ENCODE measurements around the gene NUP43.

Gene NUP43

GRCh38 chr6:149733089-149733720, 13.1 kb downstream of the NUP43 start:
- no peak overlapping the region for H2AK5ac ChIP-seq (ENCODE audit: low read depth, low read length)
- no peak overlapping the region for H2BK5ac ChIP-seq (ENCODE audit: low read length)
- H2AFZ ChIP-seq (ENCODE audit: low read length) = no peak overlapping the region
- H2BK12ac ChIP-seq (ENCODE audit: low read length) = no peak overlapping the region
- no peaks in the 10 kb centered on the region for H3K9me3 ChIP-seq (replicated peaks in 1 of 2; ENCODE audit: control insufficient read depth in 2 of 2, insufficient read depth in 1 of 2, low read depth in 1 of 2, low read length in 2 of 2)
- no peak overlapping the region for H3K4ac ChIP-seq (ENCODE audit: low read length)
- H4K91ac ChIP-seq (ENCODE audit: low read depth, low read length, poor library complexity) = no peak overlapping the region
- H2BK15ac ChIP-seq (ENCODE audit: low read length) = no peak overlapping the region
- no peak overlapping the region for H3K4me2 ChIP-seq (ENCODE audit: insufficient read depth, low read length, poor library complexity, severe bottlenecking)
- H3K14ac ChIP-seq (ENCODE audit: low read length) = no peak overlapping the region
- no CpG with 5 or more reads among the region's 2 CpGs for WGBS, 2 donors (ENCODE audit: extremely low coverage in 2 of 2, insufficient read length in 2 of 2, insufficient replicate concordance in 1 of 2)
- peaks cover 4% of the 10 kb centered on the region for H3K79me1 ChIP-seq (ENCODE audit: low read depth, low read length)
- H3K4me3 ChIP-seq (ENCODE audit: low read length in 2 of 2) = no peak overlapping the region
- H4K8ac ChIP-seq (ENCODE audit: low read depth, low read length) = no peak overlapping the region
- H3K23ac ChIP-seq (ENCODE audit: low read depth, low read length, poor library complexity) = no peak overlapping the region
- DNase-seq (ENCODE audit: low spot score) = no peak
- no peaks in the 10 kb centered on the region for H3K4me1 ChIP-seq (ENCODE audit: control insufficient read depth in 2 of 2, insufficient read depth in 1 of 2, low read depth in 1 of 2, low read length in 2 of 2)
- no peak overlapping the region for H2BK120ac ChIP-seq (ENCODE audit: low read depth, low read length)
- H3K27me3 ChIP-seq (ENCODE audit: control insufficient read depth in 3 of 3, insufficient read depth in 3 of 3, low read depth in 1 of 3, low read length in 3 of 3) = no peaks in the 10 kb centered on the region
- no peak overlapping the region for H3K18ac ChIP-seq (ENCODE audit: low read length)
- H3K27ac ChIP-seq (replicated peaks; ENCODE audit: low read length) = no peak overlapping the region
- H3K9ac ChIP-seq (ENCODE audit: low read depth, low read length, poor library complexity) = no peak overlapping the region
- peaks cover 35 to 98% of the 10 kb centered on the region in 2 donors for H3K36me3 ChIP-seq (replicated peaks in 1 of 2; ENCODE audit: control insufficient read depth in 2 of 2, insufficient read depth in 2 of 2, low read length in 2 of 2)

DNA sequence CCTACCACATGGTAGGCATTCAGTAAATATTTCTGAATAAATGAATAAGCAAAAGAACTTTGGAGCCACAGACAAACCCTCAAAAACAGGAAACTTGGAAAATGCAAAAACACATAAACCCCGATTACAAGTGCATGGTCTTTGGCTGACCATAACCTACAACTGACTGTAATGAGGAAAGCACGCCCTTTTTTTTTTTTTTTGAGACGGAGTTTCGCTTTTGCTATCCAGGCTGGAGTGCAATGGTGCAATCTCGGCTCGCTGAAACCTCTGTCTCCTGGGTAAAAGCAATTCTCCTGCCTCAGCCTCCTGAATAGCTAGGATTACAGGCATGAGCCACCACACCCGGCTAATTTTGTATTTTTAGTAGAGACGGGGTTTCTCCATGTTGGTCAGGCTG, 16.5 kb downstream of the NUP43 start:
- H3K36me3 ChIP-seq (replicated peaks in 1 of 2; ENCODE audit: control insufficient read depth in 2 of 2, insufficient read depth in 2 of 2, low read length in 2 of 2) = peaks cover 29 to 97% of the 10 kb centered on the region in 2 donors
- H3K9me3 ChIP-seq (replicated peaks in 1 of 2; ENCODE audit: control insufficient read depth in 2 of 2, insufficient read depth in 1 of 2, low read depth in 1 of 2, low read length in 2 of 2) = no peaks in the 10 kb centered on the region
- no peak overlapping the region for H3K9ac ChIP-seq (ENCODE audit: low read depth, low read length, poor library complexity)
- no peak overlapping the region for H3K27ac ChIP-seq (replicated peaks; ENCODE audit: low read length)
- no peak overlapping the region for H2AK5ac ChIP-seq (ENCODE audit: low read depth, low read length)
- H2AFZ ChIP-seq (ENCODE audit: low read length) = no peak overlapping the region
- H3K4me3 ChIP-seq (ENCODE audit: low read length in 2 of 2) = no peak overlapping the region
- no peak overlapping the region for H2BK5ac ChIP-seq (ENCODE audit: low read length)
- no peak for DNase-seq (ENCODE audit: low spot score)
- H3K18ac ChIP-seq (ENCODE audit: low read length) = no peak overlapping the region
- H3K4me1 ChIP-seq (ENCODE audit: control insufficient read depth in 2 of 2, insufficient read depth in 1 of 2, low read depth in 1 of 2, low read length in 2 of 2) = no peaks in the 10 kb centered on the region
- no peak overlapping the region for H3K4ac ChIP-seq (ENCODE audit: low read length)
- H3K14ac ChIP-seq (ENCODE audit: low read length) = no peak overlapping the region
- H3K23ac ChIP-seq (ENCODE audit: low read depth, low read length, poor library complexity) = no peak overlapping the region
- no peak overlapping the region for H4K91ac ChIP-seq (ENCODE audit: low read depth, low read length, poor library complexity)
- H3K4me2 ChIP-seq (ENCODE audit: insufficient read depth, low read length, poor library complexity, severe bottlenecking) = no peak overlapping the region
- no peak overlapping the region for H2BK120ac ChIP-seq (ENCODE audit: low read depth, low read length)
- no CpG with 5 or more reads among the region's 8 CpGs for WGBS, 2 donors (ENCODE audit: extremely low coverage in 2 of 2, insufficient read length in 2 of 2, insufficient replicate concordance in 1 of 2)
- no peak overlapping the region for H2BK12ac ChIP-seq (ENCODE audit: low read length)
- no peak overlapping the region for H2BK15ac ChIP-seq (ENCODE audit: low read length)
- peaks cover 4% of the 10 kb centered on the region for H3K79me1 ChIP-seq (ENCODE audit: low read depth, low read length)
- no peak overlapping the region for H4K8ac ChIP-seq (ENCODE audit: low read depth, low read length)
- no peaks in the 10 kb centered on the region for H3K27me3 ChIP-seq (ENCODE audit: control insufficient read depth in 3 of 3, insufficient read depth in 3 of 3, low read depth in 1 of 3, low read length in 3 of 3)

DNA sequence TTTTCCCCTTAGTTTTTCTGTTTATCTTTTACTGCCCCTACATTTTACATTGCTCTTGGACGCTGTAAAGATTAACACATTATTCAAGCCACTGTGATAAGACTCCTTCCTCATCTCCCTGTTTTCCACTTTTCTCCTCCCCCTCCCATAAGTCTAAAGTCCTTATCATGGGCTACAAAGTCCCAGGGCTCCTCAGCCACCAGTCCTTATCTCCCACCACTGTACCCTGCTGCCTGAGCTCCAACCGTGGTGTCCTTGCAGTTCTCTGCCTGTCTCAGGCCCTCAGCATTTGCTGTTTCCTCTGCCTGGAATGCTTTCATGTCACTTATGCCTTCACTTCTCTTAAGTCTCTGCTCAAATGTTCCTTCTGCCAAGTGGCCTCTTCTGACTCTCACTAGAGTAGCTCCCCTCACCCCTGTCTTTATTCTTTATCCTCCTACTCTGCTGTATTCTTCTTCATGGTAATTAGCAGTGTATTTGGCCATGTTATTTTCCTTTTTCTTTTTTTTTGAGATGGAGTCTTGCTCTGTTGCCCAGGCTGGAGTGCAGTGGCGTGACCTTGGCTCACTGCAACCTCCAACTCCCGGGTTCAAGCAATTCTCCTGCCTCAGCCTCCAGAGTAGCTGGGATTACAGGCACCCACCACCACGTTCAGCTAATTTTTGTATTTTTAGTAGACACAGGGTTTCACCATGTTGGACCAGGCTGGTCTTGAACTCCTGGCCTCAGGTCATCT, 17.7 kb downstream of the NUP43 start:
- no peak overlapping the region for H3K27ac ChIP-seq (replicated peaks; ENCODE audit: low read length)
- no peak overlapping the region for H3K9ac ChIP-seq (ENCODE audit: low read depth, low read length, poor library complexity)
- H4K91ac ChIP-seq (ENCODE audit: low read depth, low read length, poor library complexity) = no peak overlapping the region
- no peaks in the 10 kb centered on the region for H3K9me3 ChIP-seq (replicated peaks in 1 of 2; ENCODE audit: control insufficient read depth in 2 of 2, insufficient read depth in 1 of 2, low read depth in 1 of 2, low read length in 2 of 2)
- H4K8ac ChIP-seq (ENCODE audit: low read depth, low read length) = no peak overlapping the region
- no peak overlapping the region for H3K4ac ChIP-seq (ENCODE audit: low read length)
- DNase-seq (ENCODE audit: low spot score) = no peak
- H3K4me1 ChIP-seq (ENCODE audit: control insufficient read depth in 2 of 2, insufficient read depth in 1 of 2, low read depth in 1 of 2, low read length in 2 of 2) = no peaks in the 10 kb centered on the region
- peaks cover 4% of the 10 kb centered on the region for H3K79me1 ChIP-seq (ENCODE audit: low read depth, low read length)
- H3K27me3 ChIP-seq (ENCODE audit: control insufficient read depth in 3 of 3, insufficient read depth in 3 of 3, low read depth in 1 of 3, low read length in 3 of 3) = no peaks in the 10 kb centered on the region
- H2BK120ac ChIP-seq (ENCODE audit: low read depth, low read length) = no peak overlapping the region
- no peak overlapping the region for H3K18ac ChIP-seq (ENCODE audit: low read length)
- peaks cover 31 to 95% of the 10 kb centered on the region in 2 donors for H3K36me3 ChIP-seq (replicated peaks in 1 of 2; ENCODE audit: control insufficient read depth in 2 of 2, insufficient read depth in 2 of 2, low read length in 2 of 2)
- no peak overlapping the region for H3K14ac ChIP-seq (ENCODE audit: low read length)
- H3K4me2 ChIP-seq (ENCODE audit: insufficient read depth, low read length, poor library complexity, severe bottlenecking) = no peak overlapping the region
- H2BK5ac ChIP-seq (ENCODE audit: low read length) = no peak overlapping the region
- H2AFZ ChIP-seq (ENCODE audit: low read length) = no peak overlapping the region
- H2AK5ac ChIP-seq (ENCODE audit: low read depth, low read length) = no peak overlapping the region
- no CpG with 5 or more reads among the region's 5 CpGs for WGBS, 2 donors (ENCODE audit: extremely low coverage in 2 of 2, insufficient read length in 2 of 2, insufficient replicate concordance in 1 of 2)
- H2BK15ac ChIP-seq (ENCODE audit: low read length) = no peak overlapping the region
- no peak overlapping the region for H2BK12ac ChIP-seq (ENCODE audit: low read length)
- peak overlapping the region; percentile 25 for H3K23ac ChIP-seq (ENCODE audit: low read depth, low read length, poor library complexity)
- H3K4me3 ChIP-seq (ENCODE audit: low read length in 2 of 2) = no peak overlapping the region

GRCh38 chr6:149727793-149728498, 18.4 kb downstream of the NUP43 start:
- H3K4me1 ChIP-seq (ENCODE audit: control insufficient read depth in 2 of 2, insufficient read depth in 1 of 2, low read depth in 1 of 2, low read length in 2 of 2) = no peaks in the 10 kb centered on the region
- H3K4me3 ChIP-seq (ENCODE audit: low read length in 2 of 2) = no peak overlapping the region
- H3K79me1 ChIP-seq (ENCODE audit: low read depth, low read length) = peaks cover 4% of the 10 kb centered on the region
- H3K14ac ChIP-seq (ENCODE audit: low read length) = no peak overlapping the region
- no peaks in the 10 kb centered on the region for H3K9me3 ChIP-seq (replicated peaks in 1 of 2; ENCODE audit: control insufficient read depth in 2 of 2, insufficient read depth in 1 of 2, low read depth in 1 of 2, low read length in 2 of 2)
- no peak overlapping the region for H3K4ac ChIP-seq (ENCODE audit: low read length)
- H3K27ac ChIP-seq (replicated peaks; ENCODE audit: low read length) = no peak overlapping the region
- H3K23ac ChIP-seq (ENCODE audit: low read depth, low read length, poor library complexity) = no peak overlapping the region
- no peak overlapping the region for H3K9ac ChIP-seq (ENCODE audit: low read depth, low read length, poor library complexity)
- no peak overlapping the region for H2BK15ac ChIP-seq (ENCODE audit: low read length)
- H4K8ac ChIP-seq (ENCODE audit: low read depth, low read length) = no peak overlapping the region
- no peak overlapping the region for H2AFZ ChIP-seq (ENCODE audit: low read length)
- no peaks in the 10 kb centered on the region for H3K27me3 ChIP-seq (ENCODE audit: control insufficient read depth in 3 of 3, insufficient read depth in 3 of 3, low read depth in 1 of 3, low read length in 3 of 3)
- no peak overlapping the region for H3K4me2 ChIP-seq (ENCODE audit: insufficient read depth, low read length, poor library complexity, severe bottlenecking)
- no peak overlapping the region for H2BK5ac ChIP-seq (ENCODE audit: low read length)
- H2AK5ac ChIP-seq (ENCODE audit: low read depth, low read length) = no peak overlapping the region
- H3K18ac ChIP-seq (ENCODE audit: low read length) = no peak overlapping the region
- no peak overlapping the region for H2BK120ac ChIP-seq (ENCODE audit: low read depth, low read length)
- no peak for DNase-seq (ENCODE audit: low spot score)
- peaks cover 28 to 95% of the 10 kb centered on the region in 2 donors for H3K36me3 ChIP-seq (replicated peaks in 1 of 2; ENCODE audit: control insufficient read depth in 2 of 2, insufficient read depth in 2 of 2, low read length in 2 of 2)
- no peak overlapping the region for H4K91ac ChIP-seq (ENCODE audit: low read depth, low read length, poor library complexity)
- no CpG with 5 or more reads among the region's 4 CpGs for WGBS, 2 donors (ENCODE audit: extremely low coverage in 2 of 2, insufficient read length in 2 of 2, insufficient replicate concordance in 1 of 2)
- no peak overlapping the region for H2BK12ac ChIP-seq (ENCODE audit: low read length)
